NCI-H82 treated with DMSO at 0.1 percent for 48 hours (cell line): Measurements from ENCODE around the gene CENPX.

ENCODE experiments used
- DNase-seq: peaks from one replicate; lab custom pipeline; 2025; ENCODE audit not compliant: unreplicated experiment; lab: John Stamatoyannopoulos, UW

Gene CENPX

DNA sequence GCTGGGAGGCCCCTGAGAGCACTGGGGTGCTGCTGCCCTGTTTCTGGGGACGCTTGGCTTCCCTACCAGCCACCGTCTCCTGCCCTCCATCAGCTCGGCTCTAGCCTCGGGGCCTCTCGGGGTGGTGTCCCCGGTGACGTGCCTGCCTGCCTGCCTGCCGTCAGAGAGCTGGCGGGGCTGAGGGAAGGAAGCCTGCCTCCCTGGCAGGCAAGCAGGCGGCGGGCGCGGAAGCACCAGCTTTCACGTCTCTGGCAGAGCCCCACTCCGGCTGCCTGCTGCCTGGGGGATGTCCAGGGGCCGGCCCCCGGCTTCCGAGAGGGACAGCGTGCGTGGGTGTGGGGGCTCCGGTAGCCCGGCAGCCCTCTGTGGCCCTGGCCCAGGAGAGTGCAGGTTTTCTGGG is 9.3 kb downstream of the CENPX start:
- DNase-seq = no peak

DNA sequence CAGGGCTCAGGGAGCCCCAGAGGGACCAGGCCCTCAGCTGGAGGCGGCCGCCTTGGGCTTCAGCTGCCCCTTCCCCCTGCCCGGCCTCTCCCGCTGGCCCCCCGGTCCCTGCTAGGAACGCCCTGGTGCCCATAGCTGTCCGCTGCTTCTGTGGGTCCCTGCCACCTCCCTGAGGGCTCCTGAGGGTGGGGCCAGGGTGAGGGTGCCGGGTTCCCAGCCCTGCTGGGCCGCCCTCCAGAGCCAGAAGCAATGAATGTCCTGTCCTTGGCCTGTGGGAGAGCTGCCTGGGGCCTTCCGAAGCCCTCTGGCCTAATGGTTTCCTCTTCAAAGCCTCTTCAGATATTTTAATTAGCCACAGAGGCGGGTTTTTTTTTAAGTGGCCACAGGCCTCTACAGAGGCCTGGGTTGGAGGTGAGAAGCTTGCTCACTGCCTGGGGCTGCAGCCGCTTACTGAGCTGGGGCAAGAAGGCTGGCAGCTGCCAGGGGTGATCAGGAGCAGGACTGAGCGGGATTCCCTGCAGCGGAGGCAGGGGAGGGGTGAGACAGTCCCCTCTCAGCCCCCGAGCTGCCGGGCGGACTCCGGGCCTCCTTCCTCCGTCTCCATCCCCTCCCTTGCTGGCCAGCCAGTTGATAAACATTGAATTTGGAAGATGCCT is 9.9 kb downstream of the CENPX start:
- no peak for DNase-seq

DNA sequence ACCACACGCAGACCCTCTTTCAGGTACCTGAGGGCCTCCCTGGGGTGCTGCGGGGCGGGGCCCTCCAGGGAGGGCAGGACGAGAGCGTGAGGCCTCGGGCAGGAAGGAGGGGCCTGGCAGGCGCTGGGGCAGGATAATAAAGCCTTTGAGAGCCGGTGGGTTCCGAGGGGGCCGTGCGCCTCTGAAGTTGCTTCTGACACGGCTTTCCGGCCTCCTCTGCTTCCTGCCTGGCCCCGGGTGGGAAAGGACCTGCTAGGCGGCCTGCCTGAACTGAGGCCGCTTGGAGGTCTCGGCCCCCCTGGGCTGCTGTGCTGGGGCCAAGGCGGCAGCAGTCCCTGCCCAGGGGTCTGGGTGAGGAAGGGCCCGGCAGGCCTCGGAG is 10.4 kb downstream of the CENPX start:
- no peak for DNase-seq

DNA sequence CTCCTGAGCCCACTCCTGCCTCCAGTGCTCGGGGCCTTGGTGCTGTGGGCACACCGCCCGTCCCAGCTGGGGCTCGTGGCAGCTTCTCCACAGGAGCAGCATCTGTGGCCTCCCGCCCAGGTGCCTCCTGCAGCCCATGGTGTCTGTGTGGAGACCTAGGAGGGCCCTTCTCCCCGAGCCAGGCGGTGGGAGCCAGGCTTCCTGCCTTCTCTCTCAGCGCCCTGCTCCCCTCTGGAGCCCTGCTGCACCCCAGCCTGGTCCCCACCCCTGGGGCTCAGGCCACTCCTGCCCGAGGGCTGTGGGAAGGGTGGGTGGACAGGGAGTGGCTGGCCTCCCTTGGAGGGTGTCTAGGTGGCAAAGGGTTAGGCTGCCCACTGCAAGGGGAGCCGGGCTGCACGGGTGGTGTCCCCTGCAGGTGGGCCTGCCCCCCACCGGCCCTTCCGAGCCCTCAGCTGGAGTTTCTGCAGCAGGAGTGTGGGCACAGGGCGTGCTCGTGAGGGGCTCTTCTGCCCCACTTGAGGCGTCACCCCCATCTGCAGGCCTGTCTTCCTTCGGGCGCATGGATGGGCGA is 11.0 kb downstream of the CENPX start:
- no peak for DNase-seq

DNA sequence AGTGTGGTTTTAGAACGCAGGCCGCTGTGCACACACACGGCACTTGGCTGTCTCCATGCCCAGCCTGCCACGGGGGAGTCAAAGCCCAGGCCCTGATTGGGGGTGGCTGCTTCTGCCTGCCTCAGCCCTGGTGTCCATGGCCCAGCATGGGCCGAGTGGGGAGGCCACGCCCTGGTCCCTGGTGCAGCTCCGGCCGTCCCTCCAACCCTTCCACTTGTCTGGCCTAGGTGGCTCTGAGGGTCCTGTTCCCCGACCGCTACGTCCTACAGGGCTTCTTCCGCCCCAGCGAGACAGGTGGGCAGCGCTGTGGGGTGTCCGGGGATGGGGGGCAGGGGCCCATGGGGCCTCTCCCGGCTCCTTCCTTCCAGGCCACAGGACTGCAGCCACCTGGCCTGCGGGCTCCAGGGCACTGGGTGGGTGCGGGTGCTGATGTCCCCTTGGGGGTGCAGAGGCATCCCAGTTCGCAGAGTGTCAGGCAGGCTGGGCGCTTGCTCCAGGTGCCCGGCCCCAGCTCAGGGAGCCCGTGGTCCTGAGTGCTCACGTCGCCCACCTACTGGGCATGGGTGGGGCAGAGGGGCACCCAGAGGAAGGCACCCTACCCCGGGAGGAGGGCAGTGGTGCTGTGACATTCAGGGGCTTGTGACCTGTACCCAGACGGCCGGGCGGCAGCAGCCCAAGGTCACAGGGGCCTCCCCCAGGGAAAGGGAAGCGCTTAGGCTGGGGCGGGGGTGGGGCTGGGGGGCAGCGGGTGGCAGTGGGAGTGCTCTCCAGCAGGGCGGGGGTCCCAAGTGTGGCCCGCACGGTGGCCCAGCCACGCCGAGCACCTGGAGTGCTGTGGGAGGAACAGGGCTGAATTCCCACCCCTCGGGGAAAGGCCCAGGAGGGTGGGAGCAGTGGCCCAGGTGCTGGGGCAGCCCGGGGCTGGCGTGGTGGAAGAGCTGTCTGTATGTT is 11.8 kb downstream of the CENPX start:
- no peak for DNase-seq

DNA sequence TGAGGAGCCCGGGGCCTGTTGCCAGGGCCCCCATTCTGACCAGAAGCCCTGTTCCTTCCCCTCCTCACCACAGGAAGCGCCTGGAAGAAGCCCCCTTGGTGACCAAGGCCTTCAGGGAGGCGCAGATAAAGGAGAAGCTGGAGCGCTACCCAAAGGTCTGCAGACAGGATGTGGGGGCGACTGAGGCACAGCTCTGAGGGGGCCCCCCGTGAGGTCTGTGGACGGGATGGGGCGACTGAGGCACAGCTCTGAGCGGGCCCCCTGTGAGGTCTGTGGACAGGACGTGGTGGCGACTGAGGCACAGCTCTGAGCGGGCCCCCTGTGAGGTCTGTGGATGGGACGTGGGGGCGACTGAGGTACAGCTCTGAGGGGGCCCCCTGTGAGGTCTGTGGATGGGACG is 13.3 kb downstream of the CENPX start:
- no peak for DNase-seq

DNA sequence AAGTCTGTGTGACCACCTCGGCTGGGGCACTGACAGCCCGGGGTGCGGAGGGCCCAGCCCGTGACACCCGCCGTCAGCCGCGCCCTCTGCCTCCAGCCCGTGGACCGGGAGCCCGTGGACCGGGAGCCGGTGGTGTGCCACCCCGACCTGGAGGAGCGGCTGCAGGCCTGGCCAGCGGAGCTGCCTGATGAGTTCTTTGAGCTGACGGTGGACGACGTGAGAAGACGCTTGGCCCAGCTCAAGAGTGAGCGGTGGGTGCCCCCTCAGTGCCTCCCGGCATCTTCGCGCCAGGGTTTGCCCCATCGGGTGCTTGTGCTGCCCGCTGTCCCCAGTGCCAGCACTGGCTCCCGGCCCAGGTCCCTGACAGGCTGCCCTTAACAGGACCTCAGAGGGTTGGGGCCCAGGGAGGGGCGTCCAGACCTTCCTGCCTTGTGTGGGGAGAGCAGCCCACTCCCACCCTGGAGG is 13.7 kb downstream of the CENPX start:
- DNase-seq = no peak

DNA sequence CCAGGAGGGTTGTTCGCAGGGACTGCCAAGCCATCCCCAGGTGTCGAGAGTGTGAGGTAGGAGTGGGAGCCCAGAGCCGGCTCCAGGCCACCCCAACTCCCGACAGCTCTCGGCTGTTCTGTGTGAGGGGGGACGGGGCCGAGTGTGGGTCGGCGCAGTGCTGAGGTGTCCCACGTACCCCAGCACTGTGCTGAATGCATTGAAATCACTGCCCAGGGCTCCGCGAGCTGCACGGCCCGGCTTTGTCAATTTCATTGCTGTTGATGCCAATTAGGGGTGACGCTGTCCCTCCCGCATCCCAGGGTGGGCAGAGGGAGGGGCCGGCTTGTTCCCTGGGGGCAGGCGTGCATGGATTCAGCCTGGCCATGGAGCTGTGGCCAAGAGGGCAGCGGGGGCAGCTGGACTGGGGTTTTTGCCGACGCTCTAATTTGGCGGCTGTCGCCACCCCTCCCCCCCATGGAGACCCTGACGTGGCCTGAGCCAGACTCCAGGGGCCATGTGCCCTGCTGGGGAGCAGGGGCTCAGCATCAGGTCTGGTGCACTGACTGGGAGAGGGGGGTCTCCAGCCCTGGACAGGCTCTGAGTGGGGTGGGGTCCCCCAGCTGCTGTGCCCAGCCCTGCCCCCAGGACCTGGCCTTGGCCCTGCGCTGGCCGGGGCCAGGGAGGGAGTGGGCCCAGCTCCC is 14.3 kb downstream of the CENPX start:
- no peak for DNase-seq

DNA sequence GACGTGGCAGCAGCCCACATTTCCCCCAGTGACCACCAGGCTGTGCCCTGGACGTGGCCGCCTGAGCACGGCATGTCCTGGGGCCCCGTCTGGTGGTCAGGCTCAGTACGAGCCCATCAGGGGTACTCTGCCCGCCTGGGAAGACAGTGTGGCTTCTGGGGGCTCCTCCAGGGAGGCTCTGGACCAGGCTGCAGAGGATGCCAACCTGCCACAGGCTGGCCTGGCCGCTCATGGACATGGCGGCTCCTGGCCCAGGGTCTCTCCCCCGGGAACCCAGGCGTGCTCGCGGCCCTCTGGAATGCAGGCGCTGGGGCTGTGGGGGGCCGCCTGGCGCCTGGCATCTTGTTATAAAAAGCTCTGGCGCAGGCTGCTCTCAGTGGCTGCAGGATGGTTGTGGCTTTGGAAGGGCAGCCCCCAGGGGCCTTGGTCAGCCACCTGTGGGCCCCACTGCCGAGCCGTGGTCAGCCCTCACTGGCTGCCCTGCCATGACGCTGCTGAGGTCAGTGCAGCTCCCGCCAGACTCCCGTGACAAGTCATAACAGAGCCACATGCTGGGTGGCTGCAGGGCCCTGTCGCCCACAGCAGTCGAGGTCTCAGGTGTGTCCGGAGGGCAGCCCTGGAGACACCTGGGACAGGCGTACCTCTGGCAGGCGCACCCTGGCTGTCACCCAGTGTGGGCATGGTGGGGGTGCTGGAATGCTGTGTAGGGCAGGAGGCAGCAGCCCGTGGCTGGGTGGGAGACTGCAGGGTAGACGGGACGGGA is 15.0 kb downstream of the CENPX start:
- no peak for DNase-seq

DNA sequence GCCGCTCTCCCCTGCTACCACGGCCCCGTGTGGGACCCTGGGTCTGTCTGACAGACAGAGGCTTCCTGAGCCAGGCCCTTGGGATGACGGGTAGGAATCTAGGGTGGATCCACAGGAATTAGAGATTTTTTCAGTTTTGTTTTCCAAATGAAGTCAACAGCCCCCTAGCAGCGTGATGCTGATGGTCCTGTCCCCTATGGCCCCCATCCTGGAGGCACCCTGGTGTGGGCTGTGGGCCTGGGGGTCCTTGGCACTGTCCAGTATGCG is 15.5 kb downstream of the CENPX start:
- DNase-seq = no peak

DNA sequence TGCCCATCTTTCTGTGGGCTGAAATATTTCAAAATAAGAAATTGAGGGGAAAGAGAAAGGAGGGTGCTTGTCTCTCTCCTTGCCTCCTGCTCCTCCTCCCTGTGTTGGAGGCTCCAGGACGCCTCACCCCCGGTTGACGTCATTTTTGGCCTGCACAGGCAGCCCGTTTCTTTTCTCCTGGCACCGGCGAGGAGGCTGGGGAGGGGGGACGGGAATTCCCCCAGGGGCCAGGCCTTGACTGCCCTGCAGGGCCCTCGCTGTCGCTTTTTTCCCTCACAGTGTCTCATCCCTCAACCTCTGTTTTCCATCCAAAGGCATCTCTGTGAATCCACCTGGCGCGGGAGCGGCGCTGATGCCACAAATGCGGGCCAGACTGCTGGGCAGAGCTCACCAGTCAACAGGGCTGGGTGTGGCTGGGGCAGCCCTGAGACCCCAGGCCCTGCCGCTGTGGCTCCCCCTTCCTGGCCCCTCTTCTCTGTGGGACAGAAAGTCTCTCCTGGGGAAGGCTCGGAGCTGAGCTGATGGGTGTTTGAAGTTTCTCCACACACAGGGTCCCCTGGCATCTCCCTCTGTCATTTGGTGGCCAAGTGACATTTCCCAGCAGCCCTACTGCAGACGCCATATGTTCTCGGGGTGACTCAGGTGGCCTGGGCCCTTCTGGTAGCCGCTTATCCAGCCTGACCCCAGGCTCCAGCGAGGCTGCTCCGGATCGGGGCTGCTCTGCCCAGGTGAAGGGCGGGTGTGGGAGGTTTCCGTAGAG is 16.0 kb downstream of the CENPX start:
- DNase-seq = no peak

DNA sequence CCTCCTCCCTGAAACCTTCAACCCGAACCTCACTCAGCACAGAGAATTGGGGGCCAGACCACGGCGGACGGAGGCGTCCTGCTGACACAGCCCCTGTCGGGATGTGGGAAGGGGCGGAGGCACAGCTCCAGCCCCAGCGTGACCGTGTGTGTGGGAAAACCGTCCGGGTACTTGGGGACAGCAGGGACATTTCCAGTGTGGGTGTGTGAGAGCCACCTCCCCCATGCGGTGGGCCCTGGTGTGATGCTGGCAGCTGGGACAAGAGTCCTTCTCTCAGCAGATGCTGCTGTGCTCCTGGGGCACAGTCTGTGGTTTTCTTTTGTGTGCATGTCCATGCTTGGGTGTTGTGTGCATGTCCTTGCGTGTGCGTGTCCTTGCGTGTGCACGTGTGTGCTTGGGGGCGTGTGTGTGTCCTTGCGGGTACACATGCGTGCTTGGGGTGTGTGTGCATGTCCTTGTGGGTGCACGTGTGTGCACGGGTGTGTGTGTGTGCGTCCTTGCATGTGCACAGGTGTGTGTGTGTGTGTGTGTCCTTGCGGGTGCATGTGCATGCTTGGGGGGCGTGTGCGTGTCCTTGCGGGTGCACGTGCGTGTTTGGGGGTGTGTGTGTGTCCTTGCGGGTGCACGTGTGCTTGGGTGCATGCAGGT is 16.9 kb downstream of the CENPX start:
- no peak for DNase-seq

DNA sequence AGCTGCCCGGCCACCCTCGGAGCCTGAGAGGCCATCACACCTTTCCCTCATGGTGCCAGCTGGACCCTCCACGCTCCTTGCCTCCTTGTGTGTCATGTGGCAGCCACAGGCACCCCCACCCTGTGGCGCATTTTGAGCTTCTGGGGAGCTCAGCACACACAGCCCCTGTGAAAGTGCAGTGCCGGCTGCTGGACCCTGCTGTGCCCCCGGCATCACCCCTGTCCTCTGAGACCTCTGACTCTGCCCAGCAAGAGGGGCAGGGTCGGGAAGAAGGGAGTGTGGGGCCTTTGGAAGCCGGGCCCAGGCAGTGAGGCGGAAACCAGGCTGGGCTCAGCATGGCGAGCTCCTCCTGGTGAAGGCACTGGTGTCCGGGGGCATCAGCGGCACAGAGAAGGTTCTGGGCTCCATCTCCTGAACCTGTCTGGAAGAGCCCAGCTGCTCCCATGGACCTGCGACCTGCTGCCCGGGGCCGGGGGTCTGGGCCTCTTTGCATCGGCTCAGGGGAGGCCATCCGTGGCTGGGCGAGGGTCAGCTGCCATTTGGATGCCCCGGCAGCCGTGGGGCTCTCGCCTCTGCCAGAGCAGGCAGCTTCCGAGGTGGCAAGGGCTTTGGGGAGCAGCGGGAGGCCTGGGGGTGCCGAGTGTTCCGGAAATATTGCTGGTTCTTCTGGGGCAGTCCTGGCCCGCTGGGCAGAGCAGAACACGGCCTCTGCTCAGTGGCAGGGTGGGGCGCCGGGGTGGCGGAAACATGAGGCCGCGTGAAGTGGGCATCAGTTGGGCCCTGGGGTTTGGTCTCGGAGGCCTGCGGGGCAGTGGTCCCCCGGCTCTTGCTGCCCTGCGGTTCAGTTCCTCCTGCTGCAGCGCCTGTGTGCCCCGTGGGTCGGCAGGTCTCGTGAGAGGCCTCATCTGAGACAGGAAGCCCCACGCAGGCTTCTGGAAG is 17.9 kb downstream of the CENPX start:
- no peak for DNase-seq

DNA sequence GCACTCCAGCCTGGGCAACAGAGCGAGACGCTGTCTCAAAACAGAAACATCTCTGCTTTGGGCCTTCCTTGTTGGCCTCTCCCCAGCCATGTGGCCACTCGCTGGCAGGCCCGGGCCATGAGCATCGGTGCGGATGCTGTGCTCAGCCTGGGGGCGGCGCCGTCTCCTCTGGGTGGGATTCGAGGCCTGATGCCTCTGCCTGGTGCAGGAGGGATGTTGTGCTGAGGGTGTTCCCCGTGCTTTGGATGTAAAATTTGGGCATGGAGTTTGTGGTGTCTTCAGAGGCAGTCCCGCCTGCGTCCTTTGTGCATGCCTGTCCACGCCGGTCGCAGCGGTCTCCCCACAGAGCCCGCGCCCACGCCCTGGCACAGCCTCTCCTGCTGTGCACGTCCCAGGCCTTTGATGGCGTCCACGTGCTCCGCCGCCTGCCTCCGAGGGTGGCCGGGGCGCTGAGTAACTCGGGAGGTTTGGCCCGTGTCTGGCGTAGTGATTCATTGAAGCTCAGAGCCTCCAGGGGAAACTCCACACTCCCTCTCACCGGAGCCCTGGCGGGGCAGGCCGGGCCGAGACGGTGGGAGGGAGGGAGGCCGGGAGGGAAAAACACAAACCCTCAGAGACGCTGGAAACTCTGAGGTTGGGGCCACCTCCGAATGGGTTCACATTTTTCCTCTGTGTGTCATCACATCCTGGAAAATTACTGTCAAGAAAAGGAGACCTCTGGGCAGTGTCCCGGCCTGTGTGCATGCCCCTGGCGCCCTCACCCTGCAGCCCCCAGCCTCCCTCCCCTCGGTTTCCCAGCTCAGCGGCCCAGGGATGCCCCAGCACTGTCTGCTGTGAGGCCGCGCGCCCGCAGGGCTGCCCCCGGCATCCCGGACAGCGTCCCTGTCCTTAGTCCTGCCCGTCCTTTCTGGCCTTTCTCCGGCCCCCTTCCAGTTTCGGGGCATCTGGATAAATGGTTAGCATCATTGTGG is 19.0 kb downstream of the CENPX start:
- no peak for DNase-seq

DNA sequence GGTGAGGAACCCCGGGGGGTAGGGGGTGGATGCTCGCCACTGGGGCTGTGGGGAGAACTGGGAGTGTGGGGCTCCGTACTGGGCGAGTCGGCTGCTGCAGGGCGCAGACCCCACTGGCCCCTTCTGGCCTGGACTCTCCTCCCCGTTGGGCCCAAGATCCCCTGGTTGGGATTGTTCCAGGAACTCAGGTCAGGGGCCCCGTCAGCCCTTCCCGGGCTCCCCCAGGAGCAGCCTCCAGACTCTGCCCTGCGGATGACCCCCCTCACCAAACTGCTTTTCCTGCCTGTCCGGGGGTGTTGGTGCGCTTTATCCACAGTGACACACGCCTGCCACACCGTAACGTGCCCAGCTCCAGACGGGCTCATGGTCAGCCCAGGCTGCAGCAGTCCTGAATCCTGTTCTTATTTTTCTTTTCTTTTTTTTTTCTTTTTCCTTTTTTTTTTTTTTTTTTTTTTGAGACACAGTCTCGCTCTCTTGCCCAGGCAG is 21.1 kb downstream of the CENPX start:
- no peak for DNase-seq

DNA sequence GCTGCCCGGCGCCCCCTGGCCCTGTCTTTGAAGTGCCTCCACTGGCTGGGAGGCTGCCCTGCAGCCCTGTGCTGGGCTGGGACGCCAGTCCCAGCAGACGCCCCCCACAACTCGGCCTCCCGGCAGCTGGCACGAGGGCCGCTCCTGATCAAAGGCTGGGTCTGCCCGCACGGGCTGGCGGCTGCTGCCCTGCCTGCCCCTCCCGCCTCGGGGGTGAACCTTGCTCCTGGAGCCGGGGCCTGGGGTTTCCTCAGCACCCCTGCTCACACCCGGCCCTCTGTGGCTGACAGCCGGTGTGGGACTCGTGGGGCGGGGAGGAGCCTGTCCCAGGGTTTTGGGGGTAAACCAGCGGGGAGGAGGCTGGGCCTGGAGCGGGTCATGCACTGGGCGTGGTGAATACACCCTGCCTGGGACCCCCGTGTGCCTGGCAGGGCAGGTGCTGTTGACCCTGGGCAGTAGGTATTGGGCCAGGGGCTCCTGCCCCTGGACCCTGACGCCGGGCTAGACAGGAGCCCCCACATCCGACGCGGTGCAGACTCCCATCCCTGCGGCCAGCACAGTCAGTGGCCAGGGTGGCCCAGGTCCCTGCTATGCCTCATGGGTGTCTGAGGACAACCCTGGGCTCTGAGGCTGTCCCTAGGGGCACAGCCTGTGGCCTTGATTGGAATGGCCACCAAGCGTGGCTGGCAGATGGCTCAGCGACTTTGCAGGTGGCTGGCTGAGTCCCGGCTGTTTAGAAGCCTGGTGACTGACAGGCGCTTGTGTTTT is 21.7 kb downstream of the CENPX start:
- no peak for DNase-seq
